K562 (cell line): Measurements from ENCODE around the gene PPIL6. TPM values are rescaled to one million over a fixed set of nuclear protein-coding genes. Genes with fewer than 3 reads are reported as not detected.

Experiments used
- ATAC-seq: fragments of 200-7000 bp; cut with Tn5 transposase; 3 replicates; pipeline ENCODE4 v1.9.1; 2020; ENCODE audit warnings: moderate library complexity
- BruUV-seq: library from RNA; stranded (reverse); fragments of 400-500 nt; replicated peaks from 2 replicates; lab custom pipeline; 2021; lab: Mats Ljungman, UMichigan
- CTCF ChIA-PET: fragments of 300-600 bp; formaldehyde crosslinking; extraction: SDS; loops from one replicate; lab custom pipeline; 2021; ENCODE audit warnings: low intra/inter-chr PET ratio; lab: Yijun Ruan, JAX
- POLR2A ChIA-PET: fragments of 300-600, 350-650 bp; sonication (Branson Sonifier 250); formaldehyde crosslinking; extraction: SDS; loops from one replicate; lab custom pipeline; 2021; ENCODE audit warnings: antibody characterized with exemption, inconsistent platforms; lab: Yijun Ruan, JAX
- DNase-seq, 4 experiments: peaks; one replicate each; pipeline versions ENCODE4 v3.0.0 to v3.0.0-alpha.2; 2011 to 2018; ENCODE audit warnings: low spot score in 3 of 4, mixed read lengths in 3 of 4; ENCODE audit errors: extremely low read depth in 1 of 4
- FAIRE-seq: peaks from 2 replicates; lab custom pipeline; 2011; peaks lifted over from hg19 to GRCh38; lab: Jason Lieb, UNC
- H2AFZ ChIP-seq: 2 replicates; pipeline ENCODE4 v1.6.0; 2011; ENCODE audit warnings: low read depth, low read length, control low read depth, inconsistent platforms
- H3K27ac ChIP-seq: fragments of 200-600 bp; 3 replicates; pipeline ENCODE4 v1.8.0; 2011; ENCODE audit warnings: low read depth, mild to moderate bottlenecking, control low read depth, inconsistent platforms, low read length, moderate library complexity, mixed read lengths; ENCODE audit errors: extremely low read depth
- H3K27me3 ChIP-seq, 2 experiments: fragments of 300-600 bp in 1 of 2; 2 replicates in 1 of 2; 3 replicates in 1 of 2; pipeline versions ENCODE4 v1.6.0 to v1.8.0; 2011; ENCODE audit warnings: inconsistent platforms in 2 of 2, low read length in 2 of 2, mild to moderate bottlenecking in 1 of 2, mixed read lengths in 1 of 2, moderate library complexity in 1 of 2; ENCODE audit not compliant: control insufficient read depth in 2 of 2, insufficient read depth in 2 of 2
- H3K36me3 ChIP-seq: fragments of 300-600 bp; 3 replicates; pipeline ENCODE4 v1.8.0; 2011; ENCODE audit warnings: mild to moderate bottlenecking, low read length, inconsistent platforms; ENCODE audit not compliant: control insufficient read depth, insufficient read depth
- H3K4me1 ChIP-seq, 2 experiments: fragments of 200-600 bp in 1 of 2; replicated peaks in 1 of 2; 2 replicates in 1 of 2; 3 replicates in 1 of 2; pipeline versions ENCODE4 v1.5.1 to v1.8.0; 2011; ENCODE audit warnings: inconsistent platforms in 2 of 2, low read length in 2 of 2, mild to moderate bottlenecking in 1 of 2, mixed read lengths in 1 of 2, moderate library complexity in 1 of 2; ENCODE audit not compliant: control insufficient read depth in 2 of 2, insufficient read depth in 2 of 2
- H3K4me2 ChIP-seq: 2 replicates; pipeline ENCODE4 v1.6.1; 2011; ENCODE audit warnings: low read length, control low read depth, inconsistent platforms, mixed read lengths; ENCODE audit not compliant: insufficient read depth
- H3K4me3 ChIP-seq: fragments of 200-600 bp; sonication (generic), shearing (Covaris generic); 2 replicates; pipeline ENCODE4 v1.5.1; 2016; ENCODE audit warnings: control low read depth, inconsistent platforms
- H3K79me2 ChIP-seq: fragments of 200-600 bp; 3 replicates; pipeline ENCODE4 v1.8.0; 2011; ENCODE audit warnings: low read length, inconsistent platforms; ENCODE audit not compliant: control insufficient read depth, insufficient read depth
- H3K9ac ChIP-seq, 2 experiments: 2 replicates each; pipeline versions ENCODE4 v1.6.0 to v1.6.1; 2011; ENCODE audit warnings: low read depth in 2 of 2, low read length in 2 of 2, control low read depth in 1 of 2, inconsistent platforms in 1 of 2, mild to moderate bottlenecking in 1 of 2, mixed read lengths in 1 of 2; ENCODE audit not compliant: insufficient read depth in 1 of 2
- H3K9me1 ChIP-seq: one replicate; pipeline ENCODE4 v1.6.0; 2011; ENCODE audit warnings: inconsistent platforms, mild to moderate bottlenecking, low read length, moderate library complexity; ENCODE audit not compliant: control insufficient read depth, insufficient read depth
- H3K9me3 ChIP-seq: replicated peaks from 2 replicates; pipeline ENCODE4 v1.5.1; 2011; ENCODE audit warnings: low read depth, low read length, inconsistent platforms; ENCODE audit not compliant: control insufficient read depth, insufficient read depth
- H4K20me1 ChIP-seq: replicated peaks from 2 replicates; pipeline ENCODE4 v1.6.1; 2011; ENCODE audit warnings: low read length, inconsistent platforms, mixed read lengths; ENCODE audit not compliant: control insufficient read depth, insufficient read depth
- BCL6 ChIP-seq: fragments of 250-450 bp; sonication (Bioruptor Pico); IDR thresholded peaks from 2 replicates; pipeline ENCODE4 v1.4.0; 2020
- BDP1 ChIP-seq: IDR thresholded peaks from 3 replicates; pipeline ENCODE4 v1.6.1; 2011; ENCODE audit not compliant: insufficient read length, insufficient read depth
- CXXC5 ChIP-seq: fragments of 250-450 bp; sonication (Bioruptor Pico); IDR thresholded peaks from 2 replicates; pipeline ENCODE4 v1.8.0; 2022; ENCODE audit warnings: inconsistent platforms, mild to moderate bottlenecking, moderate library complexity
- EP300 ChIP-seq: IDR thresholded peaks from 2 replicates; pipeline ENCODE4 v1.6.1; 2012; ENCODE audit warnings: low read length, improper control_type of control experiment
- FOSL1 ChIP-seq: fragments of 200-800 bp; sonication (Bioruptor generic); conservative IDR thresholded peaks from 2 replicates; pipeline ENCODE4 v1.6.1; 2016; ENCODE audit warnings: missing genetic modification characterization, missing compliant biosample characterization
- HMG20B ChIP-seq: fragments of 250-450 bp; sonication (Bioruptor Pico); IDR thresholded peaks from 2 replicates; pipeline ENCODE4 v1.5.0; 2021; ENCODE audit warnings: mild to moderate bottlenecking
- HNRNPUL1 ChIP-seq: fragments of 200-400 bp; formaldehyde crosslinking; IDR thresholded peaks from 2 replicates; pipeline ENCODE4 v1.6.1; 2017; ENCODE audit warnings: low read length
- HOXB6 ChIP-seq: fragments of 250-450 bp; sonication (Bioruptor Pico); IDR thresholded peaks from 2 replicates; pipeline ENCODE4 v1.5.1; 2022; ENCODE audit warnings: mild to moderate bottlenecking, borderline replicate concordance
- KAT8 ChIP-seq: fragments of 450-650 bp; IDR thresholded peaks from 2 replicates; pipeline ENCODE4 v1.6.1; 2016; ENCODE audit warnings: low read depth, mild to moderate bottlenecking
- KDM2B ChIP-seq: fragments of 250-450 bp; sonication (Bioruptor Pico); IDR thresholded peaks from 2 replicates; pipeline ENCODE4 v1.8.0; 2021; ENCODE audit warnings: mild to moderate bottlenecking, moderate library complexity
- LCOR ChIP-seq: sonication (generic); formaldehyde crosslinking; IDR thresholded peaks from 2 replicates; pipeline ENCODE4 v1.8.0; 2022; ENCODE audit warnings: mild to moderate bottlenecking, missing genetic modification reagents
- MBD2 ChIP-seq: sonication (generic); IDR thresholded peaks from 2 replicates; pipeline ENCODE4 v1.6.1; 2016; ENCODE audit warnings: low read depth, borderline replicate concordance
- NBN ChIP-seq: fragments of 450-650 bp; IDR thresholded peaks from 2 replicates; pipeline ENCODE4 v1.6.1; 2016; ENCODE audit warnings: low read depth, mild to moderate bottlenecking
- RFX5 ChIP-seq: IDR thresholded peaks from 2 replicates; pipeline ENCODE4 v1.6.1; 2011; ENCODE audit warnings: low read depth, mild to moderate bottlenecking, improper control_type of control experiment, low read length
- SMARCC2 ChIP-seq: fragments of 450-650 bp; IDR thresholded peaks from 2 replicates; pipeline ENCODE4 v1.6.1; 2017; ENCODE audit warnings: antibody characterized with exemption, moderate library complexity, mild to moderate bottlenecking, low read depth
- SREBF2 ChIP-seq: sonication (generic); formaldehyde crosslinking; IDR thresholded peaks from 2 replicates; pipeline ENCODE4 v1.4.0; 2020; ENCODE audit warnings: mild to moderate bottlenecking, missing genetic modification reagents
- TFAM ChIP-seq: fragments of 250-450 bp; sonication (Bioruptor Pico); conservative IDR thresholded peaks from 2 replicates; pipeline ENCODE4 v1.5.0; 2021; ENCODE audit warnings: mild to moderate bottlenecking, moderate library complexity
- ZC3H11A ChIP-seq: IDR thresholded peaks from 2 replicates; pipeline ENCODE4 v1.6.1; 2012; ENCODE audit warnings: low read depth, low read length, improper control_type of control experiment
- ZNF175 ChIP-seq: fragments of 200-800 bp; sonication (Bioruptor generic); IDR thresholded peaks from 2 replicates; pipeline ENCODE4 v1.6.1; 2016; ENCODE audit warnings: low read depth, mild to moderate bottlenecking, missing genetic modification characterization, missing compliant biosample characterization
- ZNF184 ChIP-seq: sonication (generic); formaldehyde crosslinking; IDR thresholded peaks from 2 replicates; pipeline ENCODE4 v1.5.0; 2020; ENCODE audit warnings: missing genetic modification reagents
- ZNF253 ChIP-seq: fragments of 250-450 bp; sonication (Bioruptor Pico); conservative IDR thresholded peaks from 2 replicates; pipeline ENCODE4 v1.6.1; 2021; ENCODE audit warnings: mild to moderate bottlenecking
- ZNF316 ChIP-seq: fragments of 450-650 bp; IDR thresholded peaks from 2 replicates; pipeline ENCODE4 v1.6.1; 2016
- ZNF324 ChIP-seq: fragments of 250-450 bp; sonication (Bioruptor Pico); IDR thresholded peaks from 2 replicates; pipeline ENCODE4 v1.4.0; 2020; ENCODE audit warnings: mild to moderate bottlenecking
- ZNF584 ChIP-seq: fragments of 200-800 bp; sonication (Bioruptor generic); IDR thresholded peaks from 2 replicates; pipeline ENCODE4 v1.6.1; 2016; ENCODE audit warnings: low read depth, mild to moderate bottlenecking, missing genetic modification characterization, missing compliant biosample characterization
- WGBS: fragments of 100-300 bp; shearing (Covaris generic); methylation state at CpG from one replicate; pipeline ENCODE4 v1.1.6; 2016; ENCODE audit warnings: low coverage, mixed read lengths; ENCODE audit not compliant: insufficient coverage; ENCODE audit errors: missing lambda C conversion rate; 5-methylcytosine and 5-hydroxymethylcytosine counted together
- in situ Hi-C: fragments of 300-500 bp; cut with MboI; formaldehyde crosslinking; loops from 4 replicates; pipeline ENCODE4 v1.15.0; 2018; ENCODE audit warnings: inconsistent platforms, mixed read lengths
- intact Hi-C: fragments of 100-400 bp; cut with micrococcal nuclease; formaldehyde crosslinking; loops from 2 replicates; pipeline ENCODE4 v1.14.2; 2022
- polyA plus RNA-seq, 8 experiments: library from polyadenylated mRNA; depleted of rRNA in 4 of 8; stranded (reverse) in 5 of 8; unstranded in 3 of 8; fragments of >200 nt; fragmentation: Nextera tagmentation in 2 of 8; fragmentation: Illumina TruSeq in 1 of 8; extraction: Ambion mirVana in 2 of 8; extraction: Trizol in 1 of 8; gene quantifications; 2 replicates each; pipeline versions ENCODE4 v1.2.1 to v1.2.3, GENCODE V29; 2011 to 2014; ENCODE audit warnings: inconsistent platforms in 1 of 8, missing spikeins in 1 of 8
- total RNA-seq, 7 experiments: library from RNA; depleted of rRNA in 6 of 7; stranded (reverse); fragments of >200 nt in 6 of 7; fragmentation: Illumina TruSeq in 2 of 7; extraction: Trizol in 2 of 7; gene quantifications; 2 replicates each; pipeline versions ENCODE4 v1.2.1 to v1.2.3, GENCODE V29; 2011 to 2021; ENCODE audit warnings: low replicate concordance in 1 of 7
- TF ChIP-seq, protein P1 (sequence below): sonication (generic); formaldehyde crosslinking; IDR thresholded peaks from 2 replicates; pipeline ENCODE4 v1.8.0; 2022; ENCODE audit warnings: mild to moderate bottlenecking, missing genetic modification reagents

Gene PPIL6
- total and polyA plus RNA-seq, 9 of the 15 experiments (the other 6 are each of a cell fraction or from before 2014, with no cell fraction given), result 0.03 to 0.98 (median 0.41) TPM; not detected in 1

DNA sequence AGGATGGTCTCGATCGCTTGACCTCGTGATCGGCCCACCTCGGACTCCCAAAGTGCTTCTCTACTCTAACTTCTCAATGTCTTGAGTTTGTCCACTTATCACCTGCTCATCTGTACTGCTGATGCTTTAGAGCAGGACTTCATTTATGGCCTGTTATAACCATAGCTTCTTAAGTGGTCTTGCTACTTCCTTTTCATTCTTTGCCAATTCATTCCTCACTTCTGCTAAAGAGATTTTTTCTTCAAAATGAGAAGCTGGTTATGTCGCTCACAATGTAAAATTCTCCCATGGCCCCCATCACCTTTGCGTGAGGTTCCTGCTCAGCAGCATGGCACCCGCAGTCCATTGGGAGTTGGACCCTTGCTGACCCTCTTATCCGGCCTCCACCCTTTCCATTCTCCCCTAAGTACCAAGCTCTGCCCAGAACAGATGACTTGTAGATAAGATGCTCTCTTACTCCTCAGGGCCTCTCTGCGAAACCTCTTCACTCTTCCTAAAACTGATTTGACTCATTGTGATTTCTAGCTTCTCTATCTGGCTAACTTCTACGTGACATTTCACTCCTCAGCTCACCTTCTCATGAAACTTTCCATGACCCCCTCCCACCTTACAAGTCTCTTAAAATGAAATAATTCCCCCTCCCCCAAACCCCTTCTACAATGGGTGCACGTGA lies 44.2 kb downstream of the PPIL6 start (continued):
- no peak for TF ChIP-seq KAT8
- no peak for TF ChIP-seq MBD2
- TF ChIP-seq BDP1, result no peak
- TF ChIP-seq CXXC5 (CRISPR knock-in tag), result no peak
- no peak for TF ChIP-seq HNRNPUL1
- TF ChIP-seq, protein P1, sequence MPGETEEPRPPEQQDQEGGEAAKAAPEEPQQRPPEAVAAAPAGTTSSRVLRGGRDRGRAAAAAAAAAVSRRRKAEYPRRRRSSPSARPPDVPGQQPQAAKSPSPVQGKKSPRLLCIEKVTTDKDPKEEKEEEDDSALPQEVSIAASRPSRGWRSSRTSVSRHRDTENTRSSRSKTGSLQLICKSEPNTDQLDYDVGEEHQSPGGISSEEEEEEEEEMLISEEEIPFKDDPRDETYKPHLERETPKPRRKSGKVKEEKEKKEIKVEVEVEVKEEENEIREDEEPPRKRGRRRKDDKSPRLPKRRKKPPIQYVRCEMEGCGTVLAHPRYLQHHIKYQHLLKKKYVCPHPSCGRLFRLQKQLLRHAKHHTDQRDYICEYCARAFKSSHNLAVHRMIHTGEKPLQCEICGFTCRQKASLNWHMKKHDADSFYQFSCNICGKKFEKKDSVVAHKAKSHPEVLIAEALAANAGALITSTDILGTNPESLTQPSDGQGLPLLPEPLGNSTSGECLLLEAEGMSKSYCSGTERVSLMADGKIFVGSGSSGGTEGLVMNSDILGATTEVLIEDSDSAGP (CRISPR knock-in tag), result no peak
- no peak for TF ChIP-seq LCOR
- TF ChIP-seq HOXB6 (CRISPR knock-in tag), result no peak

DNA sequence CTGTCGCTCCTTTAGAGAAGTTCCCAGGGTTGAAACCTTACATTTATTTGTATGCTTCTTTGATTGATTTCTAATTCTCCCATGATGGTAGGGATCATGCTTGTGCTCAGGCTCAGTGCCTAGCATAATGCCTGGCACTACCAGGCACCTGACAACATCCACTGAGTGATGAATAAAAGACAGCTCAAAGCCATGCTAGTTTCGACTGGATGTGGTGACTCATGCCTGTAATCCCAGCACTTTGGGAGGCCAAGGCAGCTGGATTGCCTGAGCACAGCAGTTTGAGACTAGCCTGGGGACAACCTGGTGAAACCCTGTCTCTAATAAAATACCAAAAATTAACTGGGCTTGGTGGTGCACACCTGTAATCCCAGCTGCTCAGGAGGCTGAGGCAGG lies 46.5 kb downstream of the PPIL6 start:
- Histone ChIP-seq H3K9ac (no peak overlapping the region), H3K27ac (no peak overlapping the region), H3K27me3 (no peaks in the 10 kb centered on the region; a peak in 1 of 5 replicates), H3K4me1 (peaks cover 0 to 11% of the 10 kb centered on the region in 2 experiments; a peak in 4 of 5 replicates), H3K9me1 (no peaks in the 10 kb centered on the region), H4K20me1 (no peaks in the 10 kb centered on the region), H3K4me3 (no peak overlapping the region), H3K36me3 (no peaks in the 10 kb centered on the region), H3K4me2 (no peak overlapping the region), H2AFZ (no peak overlapping the region), H3K9me3 (no peaks in the 10 kb centered on the region), H3K79me2 (no peaks in the 10 kb centered on the region)
- FAIRE-seq (no peak), ATAC-seq (0 out of 3 replicates have a peak, but pooled peaks have one; percentile 19), DNase-seq (no peak)
- POLR2A ChIA-PET, result interaction anchor here (0.7 to 2.2 kb wide), 3 partner anchors 9 to 345 kb away, joined by 3 to 7 read pairs (median 3); partner anchors contain the start of gene CD164
- BruUV-seq, result no TSS peak
- WGBS, result 27% methylated on average over 2 of the region's 2 CpGs
- intact Hi-C loops, result loop anchor here (10.0 kb wide), 1 partner anchor 479 kb away; no protein-coding TSS in a partner anchor
- in situ Hi-C loops, result no loop called here
- CTCF ChIA-PET, result no interaction called here
- TF ChIP-seq SREBF2 (CRISPR knock-in tag) (no peak), ZNF324 (CRISPR knock-in tag) (no peak), TFAM (CRISPR knock-in tag) (no peak), ZNF184 (CRISPR knock-in tag) (no peak), HMG20B (CRISPR knock-in tag) (no peak), KDM2B (CRISPR knock-in tag) (no peak), BCL6 (CRISPR knock-in tag) (no peak), ZNF175 (CRISPR knock-in tag) (0 out of 2 replicates have a peak, but pooled peaks have one; percentile 35), FOSL1 (tag) (peak; percentile 64), ZNF253 (CRISPR knock-in tag) (no peak), ZNF584 (no peak), NBN (no peak), SMARCC2 (no peak), RFX5 (no peak), ZC3H11A (no peak), EP300 (no peak), ZNF316 (no peak)
